ENCODE measurements around the gene BEST2.

The BEST2 gene

DNA sequence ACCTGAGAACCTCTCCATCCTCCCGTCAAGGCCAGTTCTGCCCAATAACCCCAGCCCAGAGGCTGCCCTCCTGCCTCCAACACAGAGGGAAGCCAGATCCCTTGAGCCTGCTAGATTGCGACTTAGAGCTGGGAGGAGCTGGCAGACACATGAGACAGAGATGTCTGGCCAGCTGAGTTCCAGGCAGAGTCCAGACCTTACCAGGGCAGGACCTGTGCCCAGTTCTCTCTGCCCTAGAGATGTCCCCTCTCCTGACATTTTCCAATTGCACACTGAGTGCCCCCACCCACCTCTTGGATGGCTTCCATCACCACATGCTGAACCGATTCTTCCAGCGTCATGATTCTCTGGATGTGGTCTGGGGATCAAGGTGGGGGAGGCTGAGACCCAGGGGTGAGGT, 20.7 kb downstream of the BEST2 start:
- DNase-seq = no peak

DNA sequence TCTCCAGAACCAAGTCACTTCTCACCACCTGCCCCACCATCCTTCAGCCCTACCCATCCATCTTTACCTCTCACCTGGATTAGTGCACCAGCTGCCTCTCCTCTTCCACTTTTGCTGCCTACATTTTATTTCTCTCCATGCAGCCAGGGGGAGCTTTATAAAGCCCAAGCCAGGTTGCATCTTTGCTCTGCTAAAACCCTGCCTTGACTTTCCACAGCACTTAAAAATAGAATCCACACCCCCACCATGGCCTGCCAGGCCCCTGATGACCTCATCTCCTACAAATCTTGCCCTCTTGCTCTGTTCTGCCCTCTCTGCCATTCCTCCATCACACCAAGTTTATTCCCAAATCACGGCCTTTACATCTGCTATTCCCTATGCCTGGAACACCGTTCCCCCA, 22.0 kb downstream of the BEST2 start:
- no peak for DNase-seq

DNA sequence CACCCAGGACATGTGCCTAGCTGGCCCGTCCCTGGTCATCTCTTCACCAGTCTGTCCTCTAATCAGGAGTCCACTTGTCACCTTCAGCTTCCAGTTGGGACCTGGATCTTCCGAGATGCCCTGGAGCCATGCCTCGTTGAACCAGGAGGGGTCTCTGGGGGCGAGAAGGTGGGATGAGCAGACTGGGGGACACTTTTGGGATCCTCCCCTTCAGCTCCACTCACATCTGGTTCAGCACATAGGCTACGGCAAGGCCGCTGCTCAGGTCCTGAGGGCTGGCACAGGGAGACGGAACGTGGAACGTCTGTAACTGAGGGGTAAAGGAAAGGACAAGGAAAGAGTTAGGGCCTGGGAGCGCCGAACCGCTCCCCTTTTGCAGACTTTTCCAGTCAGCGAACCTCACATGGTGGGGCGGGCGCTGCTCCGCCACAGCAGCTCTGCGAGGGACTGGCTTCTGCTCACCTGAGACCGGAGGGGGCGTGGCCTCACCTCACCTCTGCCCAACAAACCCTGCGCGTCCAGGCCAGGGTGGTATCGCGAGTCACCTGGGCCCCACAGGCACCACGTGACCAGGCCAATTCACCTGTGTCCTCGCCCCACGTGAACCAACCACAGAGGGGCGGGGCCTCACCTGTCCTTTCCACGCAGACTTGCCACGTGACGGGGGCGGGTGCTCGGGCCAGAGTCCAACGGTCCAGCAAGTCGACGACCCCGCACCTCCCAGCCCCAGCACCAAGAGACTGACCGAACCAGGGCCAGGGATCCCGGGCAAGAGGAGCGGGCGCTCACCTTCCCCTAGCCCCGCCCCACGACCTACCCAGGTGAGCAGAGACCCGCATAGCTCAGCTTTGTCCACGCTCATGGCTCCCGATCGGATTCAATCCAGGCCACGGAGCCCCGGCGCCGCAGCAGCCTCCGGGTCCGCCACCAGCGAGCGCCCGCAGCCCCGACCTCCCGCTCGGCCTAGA, 23.3 kb downstream of the BEST2 start, which contains the start of gene HOOK2:
Gene HOOK2, minus strand, starts transcription at position 965 of the 968 bp plus-strand sequence. Its CDS starts 103 bp downstream, at position 862.
- peak; percentile 43 for DNase-seq

DNA sequence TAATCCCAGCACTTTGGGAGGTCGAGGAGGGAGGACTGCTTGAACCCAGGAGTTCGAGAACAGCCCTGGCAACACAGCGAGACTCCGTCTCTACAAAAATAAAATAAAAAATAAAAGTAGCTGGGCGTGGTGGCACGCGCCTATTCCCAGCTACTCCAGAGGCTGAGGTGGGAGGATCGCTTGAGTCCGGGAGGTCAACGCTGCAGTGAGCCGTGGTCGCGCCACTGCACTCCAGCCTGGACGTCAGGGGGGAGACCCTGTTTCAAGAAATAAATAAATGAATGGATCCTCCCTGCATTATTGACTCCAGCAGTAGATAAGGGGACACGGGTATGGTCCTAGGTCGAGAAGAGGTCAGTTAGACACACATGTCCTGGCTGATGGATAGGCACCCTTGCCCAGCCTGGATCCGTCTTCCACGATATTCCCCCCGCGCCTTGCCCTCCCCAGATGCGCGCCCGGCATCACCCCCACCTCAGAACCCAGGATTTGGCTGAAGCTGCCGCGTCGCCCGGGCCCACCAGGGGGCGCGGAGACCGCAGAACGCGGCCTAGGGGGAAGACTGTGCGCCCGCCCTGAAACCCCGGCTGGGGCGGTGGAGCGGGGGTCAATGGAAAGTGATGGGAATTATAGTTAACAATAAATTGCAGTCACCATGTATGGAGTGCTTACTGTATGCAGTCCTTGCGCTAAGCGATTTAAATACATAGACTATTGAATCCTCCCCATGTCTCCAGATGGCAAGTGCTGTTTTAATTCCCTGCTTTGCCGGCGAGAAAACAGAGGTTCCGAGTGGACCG, 25.8 kb downstream of the BEST2 start:
- peak; percentile 88 for DNase-seq

DNA sequence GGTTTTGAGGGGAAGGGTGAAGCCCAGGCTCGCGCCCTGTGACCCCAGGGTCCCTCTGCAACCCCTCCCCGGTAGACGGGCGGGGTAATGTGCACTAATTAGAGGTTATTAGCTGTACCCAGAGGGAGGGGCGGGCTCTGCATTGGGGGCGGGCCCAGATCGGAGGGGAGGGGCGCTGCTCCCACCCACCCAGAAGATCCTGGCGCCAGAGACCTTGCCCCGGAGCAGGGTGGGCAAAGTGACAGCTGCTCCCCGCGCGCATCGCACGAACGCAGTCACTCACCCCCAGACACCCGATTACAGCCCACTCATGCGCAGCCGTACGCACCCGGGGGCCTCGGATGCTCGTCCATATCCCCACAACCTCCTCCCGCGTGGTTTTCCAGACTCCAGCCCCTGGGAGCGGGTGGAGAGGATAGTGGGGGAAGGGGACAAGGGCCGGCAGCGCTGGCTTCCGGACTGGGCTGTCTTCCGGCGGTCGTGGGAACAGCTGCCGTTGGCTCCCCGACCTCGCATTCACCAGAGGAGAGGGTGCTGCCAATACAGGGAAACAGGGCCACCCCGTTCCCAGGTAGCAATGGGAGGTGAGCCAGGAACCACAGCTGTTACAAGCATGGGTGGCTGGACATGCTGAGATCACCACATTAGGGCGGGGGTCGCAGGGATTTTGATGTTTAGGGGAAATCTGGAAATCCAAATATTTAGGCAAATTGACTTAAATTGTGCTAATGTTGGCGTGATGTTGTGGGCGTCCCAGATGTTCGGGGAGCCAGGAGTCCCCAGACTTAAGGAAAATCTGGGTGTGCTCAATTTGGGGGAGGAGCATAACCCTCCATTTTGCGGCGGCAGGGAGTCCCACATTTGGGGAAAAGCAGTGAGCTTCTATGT, 26.7 kb downstream of the BEST2 start:
- DNase-seq = peak; percentile 61

DNA sequence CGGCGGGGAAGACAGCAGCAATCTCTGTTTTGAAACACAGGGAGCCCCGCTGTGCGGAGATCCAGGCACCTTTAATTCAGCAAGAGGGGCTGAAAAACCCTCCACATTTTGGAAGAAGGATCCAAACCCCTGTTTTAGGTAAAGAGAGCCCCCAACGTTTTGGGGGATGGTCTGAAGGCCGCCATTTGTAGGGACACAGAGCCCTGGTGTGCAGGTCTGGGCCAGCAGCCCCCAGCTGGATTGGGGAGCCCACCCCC, 27.2 kb downstream of the BEST2 start:
- no peak for DNase-seq

DNA sequence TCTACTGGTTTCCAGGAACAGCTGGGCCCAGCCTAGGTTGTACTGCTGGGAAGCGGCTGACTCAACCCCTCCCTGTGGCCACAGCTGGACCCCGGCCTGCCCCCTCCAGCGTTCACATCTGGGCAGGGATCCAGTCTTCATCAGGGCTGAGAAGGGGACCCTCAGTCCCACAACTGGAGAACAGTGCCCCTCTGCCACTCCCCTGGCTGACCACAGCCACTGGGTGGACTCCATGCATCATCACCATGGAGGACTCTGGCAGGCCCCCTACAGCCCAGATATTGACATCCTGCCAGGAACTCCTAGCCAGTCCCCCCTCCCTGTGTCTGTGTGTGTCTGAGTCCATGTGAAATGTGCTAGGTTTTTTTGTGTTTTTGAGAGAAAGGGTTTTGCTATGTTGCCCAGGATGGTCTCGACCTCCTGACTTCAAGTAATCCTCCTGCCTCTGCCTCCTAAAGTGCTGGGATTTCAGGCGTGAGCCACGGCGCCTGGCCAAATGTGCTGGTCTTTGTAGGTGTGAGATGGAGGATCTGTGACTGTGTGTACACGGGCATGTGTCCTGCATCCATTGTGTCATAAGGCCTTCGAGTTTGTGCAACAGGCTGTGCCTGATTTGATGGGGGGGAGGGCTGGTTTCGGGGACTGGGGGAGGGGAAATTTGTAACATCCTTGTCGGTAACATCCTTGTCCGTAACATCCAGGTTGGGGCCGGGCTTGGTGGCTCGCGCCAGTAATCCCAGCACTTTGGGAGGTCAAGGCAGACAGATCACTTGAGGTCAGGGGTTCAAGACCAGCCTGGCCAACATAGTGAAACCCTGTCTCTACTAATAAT, 27.8 kb downstream of the BEST2 start:
- no peak for DNase-seq

DNA sequence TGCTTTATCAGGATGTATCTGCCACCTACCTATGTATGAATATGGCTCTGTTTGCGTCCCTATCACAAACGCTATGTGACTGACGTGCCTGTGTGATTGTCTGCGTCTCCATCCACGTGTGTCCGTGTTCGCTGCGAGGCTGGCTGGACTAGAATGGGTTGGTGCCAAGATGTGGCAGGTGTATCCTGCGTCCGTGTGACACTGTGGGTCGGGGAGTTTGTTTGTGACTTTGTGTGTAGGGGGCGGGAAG, 30.5 kb downstream of the BEST2 start:
- DNase-seq = no peak

DNA sequence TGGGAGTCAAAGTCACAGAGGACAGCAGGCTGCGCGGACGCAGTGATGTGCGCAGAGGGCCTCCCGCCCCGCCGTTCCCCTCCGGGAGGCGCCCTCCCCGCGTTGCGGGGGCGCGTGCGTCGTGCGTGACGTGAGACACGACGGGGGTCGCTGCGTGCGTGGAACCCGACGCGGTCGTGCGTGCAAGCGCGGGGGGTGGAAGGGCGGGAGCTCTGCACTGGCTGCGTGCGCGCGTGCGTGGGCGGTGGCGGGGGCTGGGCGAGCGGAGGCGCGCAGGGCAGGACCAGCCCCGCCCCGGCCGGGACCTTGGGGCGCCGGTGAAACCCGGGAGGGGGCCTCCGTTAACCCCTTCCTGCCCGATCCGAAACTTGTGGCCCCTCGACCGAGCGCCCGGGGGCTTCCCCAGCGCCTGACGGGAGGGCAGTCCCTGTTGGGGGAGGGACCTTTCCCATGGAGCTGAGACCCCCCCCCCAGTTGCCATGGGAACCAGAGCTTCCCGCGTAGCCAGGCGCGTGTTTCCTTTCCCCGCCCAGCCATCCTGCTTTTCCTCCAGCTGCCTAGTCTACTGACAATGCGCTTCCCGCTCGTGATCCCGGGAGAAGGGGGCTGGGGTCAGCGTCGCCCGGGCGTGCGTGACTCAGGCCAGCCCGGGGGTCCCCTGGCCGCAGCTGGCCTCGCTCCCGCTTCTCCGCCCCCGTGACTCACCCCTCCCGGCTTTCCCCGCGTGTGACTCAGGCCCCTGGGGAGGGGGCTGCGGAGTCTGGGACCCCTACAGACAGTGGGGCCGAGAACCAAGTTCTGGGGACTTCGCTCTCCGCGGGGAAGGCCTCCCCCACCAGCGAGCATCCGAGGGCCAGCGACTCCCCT, 31.1 kb downstream of the BEST2 start:
- DNase-seq = peak; percentile 89

DNA sequence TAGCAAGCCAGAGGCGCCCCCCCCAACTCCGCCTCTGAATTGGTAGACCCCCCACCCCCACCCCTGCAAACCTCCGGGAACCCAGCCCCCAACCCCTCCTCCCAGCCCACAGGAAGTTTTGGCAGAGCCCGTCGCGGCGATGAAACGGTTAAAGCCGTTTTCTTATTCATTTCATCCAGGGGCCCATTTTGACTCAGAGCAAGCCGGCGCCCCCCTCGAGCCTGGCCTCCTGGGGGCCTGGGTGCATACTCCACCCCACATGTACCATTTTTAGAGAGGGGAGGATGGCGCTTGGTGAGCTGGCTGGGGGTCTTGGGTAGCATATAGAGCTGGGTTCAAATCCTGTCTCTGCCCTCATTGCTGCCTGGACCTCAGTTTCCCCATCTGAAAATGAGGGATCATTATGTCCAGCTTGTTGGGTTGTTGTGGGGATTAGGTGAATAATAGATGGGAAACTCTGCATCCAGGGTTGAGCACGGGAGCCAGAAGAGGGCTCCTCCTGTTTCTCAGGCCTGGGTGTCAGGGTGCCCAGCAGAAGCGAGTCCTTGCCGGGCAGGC, 31.8 kb downstream of the BEST2 start:
- DNase-seq = peak; percentile 84

DNA sequence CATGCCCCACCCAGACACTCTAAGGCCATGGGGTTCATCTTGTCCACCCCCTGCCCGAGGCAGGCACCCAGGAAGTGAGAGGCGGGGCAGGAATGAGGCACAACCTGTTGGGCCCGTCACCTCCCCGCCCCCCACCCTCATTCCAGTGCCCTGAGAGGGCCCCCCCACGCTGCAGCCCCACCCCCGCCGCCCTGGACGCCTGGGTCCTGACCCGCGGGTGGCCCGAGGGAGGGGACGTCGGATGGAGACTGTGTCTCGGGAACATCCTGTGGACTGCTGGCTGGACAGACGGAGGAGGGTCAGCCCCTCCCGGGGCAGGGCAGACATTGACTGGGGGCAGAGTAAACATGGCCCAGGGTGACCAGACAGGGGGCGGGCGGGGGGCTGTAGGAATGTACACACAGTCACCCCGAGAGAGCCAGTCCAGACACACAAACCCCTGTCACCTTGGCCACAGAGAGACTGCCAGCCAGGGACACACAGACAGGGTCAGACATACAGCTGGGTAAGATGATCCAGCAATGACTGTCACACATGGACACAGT, 32.3 kb downstream of the BEST2 start:
- no peak for DNase-seq

DNA sequence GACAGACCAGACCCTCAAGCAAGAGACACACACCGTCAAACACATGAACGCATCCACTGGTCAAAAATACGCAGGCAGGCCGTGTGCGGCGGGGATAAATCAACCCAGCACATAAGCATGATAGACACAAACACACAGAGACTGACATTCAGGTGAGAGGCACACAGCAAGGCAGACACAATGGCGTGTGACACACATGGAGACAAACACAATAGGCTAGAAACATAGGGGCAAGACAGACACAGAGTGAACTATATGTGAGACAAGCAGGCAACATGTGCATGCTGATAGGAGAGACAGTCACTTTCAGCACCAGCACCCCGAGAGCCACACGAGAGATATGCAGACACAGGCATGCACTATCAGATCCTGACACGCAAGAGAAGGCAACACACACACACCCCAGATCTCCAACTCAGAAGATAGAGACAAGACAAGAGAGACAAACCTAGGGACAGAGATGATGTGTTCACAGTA, 32.8 kb downstream of the BEST2 start:
- DNase-seq = no peak

DNA sequence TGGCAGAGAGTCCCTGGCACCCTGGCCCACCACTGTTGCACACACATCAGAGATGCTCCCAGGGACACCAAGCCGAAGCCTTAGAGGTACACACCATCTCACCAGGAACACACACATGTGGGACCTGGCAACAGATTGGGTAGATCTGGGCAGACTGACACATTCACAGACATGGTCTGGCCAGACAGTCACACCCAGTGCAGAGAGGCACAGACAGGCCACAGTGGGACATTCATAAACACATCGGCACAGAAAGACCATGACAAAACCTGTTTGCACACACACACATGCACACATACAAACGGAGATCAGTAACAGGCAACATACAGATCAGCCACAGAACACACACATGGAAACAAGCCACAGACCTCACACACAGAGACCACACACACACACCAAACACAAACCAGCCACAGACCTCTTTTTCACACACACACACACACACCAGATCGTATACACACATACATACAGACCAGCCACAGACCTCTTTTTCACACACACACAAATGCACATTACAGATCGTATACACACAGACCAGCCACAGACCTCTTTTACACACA, 33.4 kb downstream of the BEST2 start:
- no peak for DNase-seq

DNA sequence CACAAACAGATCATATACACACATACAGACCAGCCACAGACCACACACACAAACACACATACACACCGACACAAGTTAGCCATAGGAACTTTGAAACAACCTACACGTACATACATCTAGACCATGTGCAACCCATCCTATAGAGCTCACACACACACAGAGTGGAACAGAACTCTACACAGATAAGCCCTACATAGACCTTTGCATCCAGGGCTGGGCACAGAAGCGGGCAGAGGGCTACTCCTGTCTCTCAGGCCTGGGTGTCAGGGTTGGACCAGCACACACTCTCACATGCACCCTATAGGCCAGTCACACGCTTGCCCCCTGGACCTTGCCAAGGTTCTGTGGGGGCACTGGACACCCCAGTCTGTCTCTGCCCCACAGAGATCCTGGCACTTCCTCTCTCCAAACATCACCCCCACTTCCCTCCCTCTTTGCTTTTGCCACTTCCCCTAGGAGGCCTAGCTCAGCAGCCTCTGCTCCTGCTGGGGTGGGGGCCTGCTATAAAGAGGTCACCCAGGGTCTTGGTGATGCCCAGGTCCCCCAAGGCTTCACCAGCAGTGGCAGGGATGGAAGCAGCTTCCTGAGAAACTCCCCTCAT, 33.9 kb downstream of the BEST2 start:
- no peak for DNase-seq

DNA sequence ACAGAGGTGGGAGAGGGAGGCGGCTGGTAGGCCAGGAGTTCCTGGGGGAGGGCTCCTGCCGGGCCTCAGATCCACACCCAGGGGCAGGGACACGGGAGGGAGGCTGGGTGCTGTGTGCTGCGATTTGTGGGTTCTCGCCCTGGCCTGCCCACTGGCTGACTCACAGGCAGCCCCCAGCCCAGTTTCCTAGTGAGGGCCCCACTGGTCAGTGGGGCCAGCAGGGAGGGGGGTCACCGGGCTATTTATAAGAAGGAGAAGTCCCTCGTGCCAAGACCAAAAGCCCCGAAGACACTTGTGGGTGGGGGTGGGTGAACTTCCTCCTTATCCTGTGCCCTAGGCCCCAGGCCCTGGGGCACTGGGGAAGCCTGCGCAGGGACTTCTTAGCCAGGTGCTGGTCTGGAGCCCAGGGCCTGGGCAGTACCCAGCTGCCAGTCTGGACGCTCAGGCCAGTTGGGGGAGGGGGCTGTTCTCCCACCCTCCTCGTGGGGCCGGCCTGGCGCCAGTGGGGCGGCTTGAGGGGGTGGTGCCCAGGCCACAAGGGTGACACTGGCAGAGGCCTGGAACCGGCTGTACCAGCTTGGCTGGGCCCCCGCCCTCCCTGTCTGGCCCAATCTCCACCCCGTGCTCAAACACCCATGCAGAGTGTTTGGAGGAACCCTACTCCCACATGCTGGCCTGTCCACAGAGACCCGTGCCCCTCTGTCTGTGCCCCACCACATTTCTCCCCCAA, 34.7 kb downstream of the BEST2 start:
- no peak for DNase-seq

DNA sequence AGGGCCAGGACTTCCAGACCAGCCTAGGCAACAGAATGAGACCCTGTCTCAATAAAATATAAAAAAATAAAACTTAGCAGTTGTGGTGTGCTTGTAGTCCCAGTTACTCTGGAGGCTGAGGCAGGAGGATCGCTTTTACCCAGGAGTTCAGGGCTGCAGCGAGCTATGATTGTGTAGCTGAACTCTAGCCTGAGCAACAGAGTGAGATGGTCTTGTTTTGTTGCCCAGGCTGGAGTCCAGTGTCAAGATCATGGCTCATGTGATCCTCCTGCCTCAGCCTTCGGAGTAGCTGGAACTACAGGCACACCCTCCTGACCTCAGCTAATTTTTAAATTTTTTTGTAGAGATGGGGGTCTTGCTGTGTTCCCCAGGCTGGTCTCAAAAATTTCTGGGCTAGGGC, 35.4 kb downstream of the BEST2 start:
- DNase-seq = no peak

DNA sequence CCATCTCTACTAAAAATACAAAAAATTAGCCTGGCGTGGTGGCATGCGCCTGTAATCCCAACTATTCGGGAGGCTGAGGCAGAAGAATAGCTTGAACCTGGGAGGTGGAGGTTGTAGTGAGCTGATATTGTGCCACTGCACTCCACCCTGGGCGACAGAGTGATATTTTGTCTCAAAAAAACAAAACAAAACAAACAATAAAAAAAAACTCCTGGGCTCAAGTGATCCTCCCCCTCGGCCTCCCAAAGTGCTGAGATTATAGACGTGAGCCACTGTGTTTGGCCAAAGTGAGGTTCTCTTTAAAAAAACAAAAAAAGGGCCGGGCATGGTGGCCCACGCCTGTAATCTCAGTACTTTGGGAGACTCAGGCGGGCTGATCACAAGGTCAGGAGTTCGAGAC, 35.9 kb downstream of the BEST2 start:
- DNase-seq = no peak

DNA sequence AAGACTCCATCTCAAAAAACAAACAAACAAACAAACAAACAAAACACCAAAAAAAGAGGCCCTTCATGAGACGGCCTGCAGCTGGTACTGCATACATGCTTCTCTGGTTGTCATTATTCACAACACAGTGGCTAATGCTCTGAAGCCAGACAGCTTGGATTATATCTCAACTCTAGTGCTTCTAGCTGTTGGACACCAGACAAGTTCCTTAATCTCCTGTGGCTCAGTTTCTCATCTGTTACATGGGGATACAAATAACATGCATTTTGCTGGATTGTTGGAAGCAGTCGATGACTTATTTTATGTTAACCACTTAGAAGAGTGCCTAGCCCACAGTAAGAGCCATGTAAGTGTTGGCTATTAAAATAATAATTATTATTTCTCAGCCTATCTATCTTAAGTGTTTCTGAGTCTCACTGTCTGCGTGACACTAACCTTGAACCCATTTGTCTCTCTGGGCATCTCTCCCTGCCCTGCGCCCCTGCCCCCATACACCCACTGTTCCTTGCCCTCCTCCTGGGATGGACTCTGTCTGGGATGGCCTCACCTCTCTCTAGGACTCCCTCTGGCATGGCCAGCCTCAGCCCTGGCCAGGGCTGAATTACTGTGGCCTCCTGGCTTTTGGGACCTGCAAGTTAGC, 36.6 kb downstream of the BEST2 start:
- no peak for DNase-seq

DNA sequence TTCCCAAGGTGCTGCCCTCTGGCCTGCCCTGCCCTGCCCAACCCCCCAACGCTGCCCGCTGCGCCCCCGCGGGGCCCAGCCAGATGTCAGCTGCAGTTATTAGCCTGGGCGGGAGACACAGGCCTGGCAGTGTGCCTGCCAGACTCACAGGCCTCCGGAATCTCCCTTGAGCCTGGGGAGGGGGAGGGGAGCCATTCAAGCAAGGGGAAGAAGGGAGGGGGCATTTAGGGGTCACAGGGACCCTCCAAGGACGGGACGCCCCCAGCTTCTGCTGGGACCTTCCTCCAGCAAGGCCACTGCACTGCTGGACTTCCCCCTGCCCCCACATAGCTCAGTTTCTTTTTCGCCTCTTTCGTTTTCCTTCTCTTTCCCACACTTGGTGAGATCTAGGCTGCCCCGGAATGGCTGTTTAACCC, 37.1 kb downstream of the BEST2 start:
- no peak for DNase-seq
